ENCODE results near the gene CBR1. TPM values are rescaled to one million over a fixed set of nuclear protein-coding genes. Genes with fewer than 3 reads are reported as not detected.

Gene CBR1
- total and polyA plus RNA-seq, 2 of the 8 experiments (the other 6 are each of a cell fraction or from before 2014, with no cell fraction given): 1.8 to 207 TPM

DNA sequence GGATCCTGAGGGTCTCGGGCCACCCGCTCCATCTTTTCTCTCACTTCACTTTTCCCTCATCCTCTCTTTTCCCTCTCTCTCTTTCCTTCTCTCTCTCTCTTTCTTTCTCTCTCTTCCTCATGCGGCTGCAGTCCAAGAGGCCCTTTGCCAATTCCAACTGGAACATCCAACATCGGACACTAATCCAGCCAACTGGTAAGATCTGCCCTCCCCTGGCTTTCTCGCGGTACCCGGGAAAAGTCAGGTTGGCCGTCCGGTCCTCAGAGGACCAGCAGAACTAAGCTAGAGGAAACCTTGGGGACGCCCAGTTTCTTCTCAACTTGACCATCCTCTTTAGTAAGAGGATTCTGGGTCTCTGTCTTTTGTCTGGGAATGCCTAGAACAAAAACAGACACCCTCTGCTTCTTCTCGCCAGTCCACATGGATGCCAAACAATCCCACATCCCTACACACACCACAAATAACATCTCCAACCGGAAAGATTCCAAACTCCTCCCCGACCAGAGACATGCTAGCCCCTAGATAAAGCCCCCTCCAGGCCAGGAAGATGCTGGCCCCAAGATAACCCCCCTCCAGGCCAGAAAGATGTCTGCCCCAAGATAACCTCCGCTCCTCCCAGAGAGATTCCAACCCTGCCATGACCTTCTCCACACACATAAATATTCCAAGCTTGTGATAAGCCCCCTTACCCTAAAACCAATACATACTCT lies 6.3 kb upstream of the CBR1 start:
- H2AFZ ChIP-seq (ENCODE audit: low read length): no peak overlapping the region
- H2BK120ac ChIP-seq (replicated peaks; ENCODE audit: low read depth, low read length): no peak overlapping the region
- DNase-seq (ENCODE audit: low read depth in 1 of 2, low spot score in 2 of 2) (no peak), FAIRE-seq (no peak)
- no peak overlapping the region for H2BK12ac ChIP-seq (ENCODE audit: low read depth, low read length)
- H2BK20ac ChIP-seq (ENCODE audit: low read length): no peak overlapping the region
- H2BK5ac ChIP-seq (ENCODE audit: low read depth, low read length): no peak overlapping the region
- H3K9ac ChIP-seq (replicated peaks in 1 of 4; ENCODE audit: extremely low read depth in 1 of 4, low read depth in 3 of 4, low read length in 3 of 4): no peak overlapping the region
- no peaks in the 10 kb centered on the region; a peak in 2 of 8 replicates for H3K36me3 ChIP-seq (ENCODE audit: control insufficient read depth in 2 of 4, insufficient read depth in 4 of 4, low read length in 3 of 4)
- H3K79me2 ChIP-seq (ENCODE audit: control insufficient read depth in 1 of 2, insufficient read depth in 2 of 2, low read length in 2 of 2): peaks cover 0 to 8% of the 10 kb centered on the region in 2 experiments; a peak in 2 of 4 replicates
- no peak overlapping the region for H2AK5ac ChIP-seq (ENCODE audit: low read depth, low read length)
- H3K4me1 ChIP-seq (replicated peaks in 1 of 4; ENCODE audit: control insufficient read depth in 3 of 4, insufficient read depth in 4 of 4, low read length in 3 of 4): peaks cover 0 to 4% (median 3%) of the 10 kb centered on the region in 4 experiments; a peak in 5 of 7 replicates
- H4K5ac ChIP-seq (ENCODE audit: insufficient read length, low read depth, low read length): no peak overlapping the region
- CTCF ChIA-PET (ENCODE audit: partially characterized antibody): interaction anchor here (0.6 to 2.0 kb wide), 7 partner anchors 11 to 73 kb away, joined by 3 to 7 read pairs (median 4); no protein-coding TSS in a partner anchor
- H3K23me2 ChIP-seq (ENCODE audit: low read depth, low read length): peaks cover 6% of the 10 kb centered on the region
- no peak overlapping the region for H3K18ac ChIP-seq (ENCODE audit: extremely low read depth, low read length)
- POLR2A ChIA-PET (ENCODE audit: partially characterized antibody): interaction anchor here (0.7 to 1.0 kb wide), 3 partner anchors 20 to 37 kb away, joined by 3 read pairs; no protein-coding TSS in a partner anchor
- no peak overlapping the region for H3K23ac ChIP-seq (ENCODE audit: insufficient read length)
- no peak overlapping the region for H2BK15ac ChIP-seq (ENCODE audit: low read length)
- WGBS, 2 experiments (ENCODE audit: extremely low coverage in 1 of 2, insufficient coverage in 1 of 2, insufficient read length in 1 of 2, insufficient replicate concordance in 2 of 2, low coverage in 1 of 2, low lambda C conversion rate in 2 of 2, missing lambda C conversion rate in 1 of 2): 92% methylated on average over 13 of the region's 14 CpGs; no CpG with 5 or more reads in 1 of the 2 experiments
- H4K91ac ChIP-seq (replicated peaks; ENCODE audit: insufficient read length, low read length): no peak overlapping the region
- no peak overlapping the region for H3K4me3 ChIP-seq (ENCODE audit: extremely low read depth in 1 of 4, insufficient read depth in 2 of 4, low read depth in 3 of 4, low read length in 4 of 4)
- no peak overlapping the region for H3K14ac ChIP-seq (ENCODE audit: insufficient read length)
- no peak overlapping the region for H3K27ac ChIP-seq (ENCODE audit: low read depth, low read length)
- H4K8ac ChIP-seq (ENCODE audit: extremely low read depth, insufficient read depth, low read length): no peak overlapping the region
- H3K56ac ChIP-seq (replicated peaks; ENCODE audit: insufficient read length, low read depth, low read length): no peak overlapping the region
- H3K9me3 ChIP-seq (ENCODE audit: insufficient read depth in 2 of 2, low read depth in 1 of 2, low read length in 1 of 2): peaks cover 0 to 2% of the 10 kb centered on the region in 2 experiments; a peak in 1 of 4 replicates
- no peaks in the 10 kb centered on the region for H3K27me3 ChIP-seq (replicated peaks in 1 of 4; ENCODE audit: control insufficient read depth in 3 of 4, extremely low read depth in 1 of 4, insufficient read depth in 3 of 4, low read length in 3 of 4)
- H3K4ac ChIP-seq (replicated peaks; ENCODE audit: insufficient read length, low read depth, low read length): no peak overlapping the region
- H4K20me1 ChIP-seq (replicated peaks in 1 of 2; ENCODE audit: control insufficient read depth in 1 of 2, insufficient read depth in 2 of 2, low read length in 2 of 2): no peaks in the 10 kb centered on the region
- H3K4me2 ChIP-seq (ENCODE audit: insufficient read depth in 1 of 2, low read depth in 2 of 2, low read length in 2 of 2): no peak overlapping the region
- H3K79me1 ChIP-seq (ENCODE audit: low read depth, low read length): no peaks in the 10 kb centered on the region
- no peak for TF ChIP-seq NRF1 (IDR thresholded peaks at IDR 0.05; ENCODE audit: low read depth, low read length)
- no peak for TF ChIP-seq RNF2 (IDR thresholded peaks at IDR 0.05; ENCODE audit: borderline replicate concordance, low read depth, low read length, missing control alignments, poor library complexity, severe bottlenecking)
- no peak for TF ChIP-seq TEAD4 (IDR thresholded peaks at IDR 0.05; ENCODE audit: low read depth, low read length)
- TF ChIP-seq GABPA (IDR thresholded peaks at IDR 0.05; ENCODE audit: borderline replicate concordance, insufficient read depth, low read length): no peak
- no peak for TF ChIP-seq RAD21 (IDR thresholded peaks at IDR 0.05 in 1 of 2, conservative IDR thresholded peaks at IDR 0.05 in 1 of 2; ENCODE audit: low read depth in 2 of 2, low read length in 2 of 2)
- no peak for TF ChIP-seq TBP (IDR thresholded peaks at IDR 0.05; ENCODE audit: low read depth, low read length)
- no peak for TF ChIP-seq BACH1 (IDR thresholded peaks at IDR 0.05; ENCODE audit: low read length)
- TF ChIP-seq CHD2 (IDR thresholded peaks at IDR 0.05; ENCODE audit: low read length): no peak
- TF ChIP-seq HDAC6 (IDR thresholded peaks at IDR 0.05; ENCODE audit: low read depth, low read length): no peak
- TF ChIP-seq CHD1 (IDR thresholded peaks at IDR 0.05; ENCODE audit: low read depth, low read length): no peak
- no peak for TF ChIP-seq EP300 (IDR thresholded peaks at IDR 0.05; ENCODE audit: borderline replicate concordance in 1 of 2, low read depth in 2 of 2, low read length in 2 of 2)
- no peak for TF ChIP-seq BRCA1 (IDR thresholded peaks at IDR 0.05; ENCODE audit: low read depth, low read length)

All from H1 (cell line).